Osteocyte (in vitro differentiated cells): Measurements from ENCODE around the gene SHC4. TPM values are rescaled to one million over a fixed set of nuclear protein-coding genes. Genes with fewer than 3 reads are reported as not detected.

Source experiments
- DNase-seq: peaks from one replicate; pipeline ENCODE4 v3.0.0; 2021; ENCODE audit warnings: mixed read lengths; ENCODE audit not compliant: unreplicated experiment; ENCODE audit errors: extremely low spot score
- H3K27ac Mint-ChIP-seq: one replicate; pipeline ENCODE4 v1.8.0; 2021; ENCODE audit warnings: mild to moderate bottlenecking, mixed read lengths; ENCODE audit not compliant: unreplicated experiment
- H3K27me3 Mint-ChIP-seq: one replicate; pipeline ENCODE4 v1.8.0; 2021; ENCODE audit warnings: mixed read lengths; ENCODE audit not compliant: unreplicated experiment
- H3K36me3 Mint-ChIP-seq: one replicate; pipeline ENCODE4 v1.8.0; 2021; ENCODE audit warnings: mixed read lengths; ENCODE audit not compliant: unreplicated experiment
- H3K4me1 Mint-ChIP-seq: one replicate; pipeline ENCODE4 v1.8.0; 2021; ENCODE audit warnings: mixed read lengths; ENCODE audit not compliant: unreplicated experiment
- H3K4me3 Mint-ChIP-seq: one replicate; pipeline ENCODE4 v1.8.0; 2021; ENCODE audit warnings: mild to moderate bottlenecking, moderate library complexity, mixed read lengths; ENCODE audit not compliant: unreplicated experiment
- H3K9me3 Mint-ChIP-seq: one replicate; pipeline ENCODE4 v1.8.0; 2021; ENCODE audit warnings: mixed read lengths; ENCODE audit not compliant: unreplicated experiment
- total RNA-seq: library from RNA; stranded (reverse); gene quantifications from 2 replicates; pipeline ENCODE4 v1.2.1, GENCODE V29; 2021
- TF ChIP-seq, protein P1 (sequence below): fragments of 200-600 bp; sonication (generic); IDR thresholded peaks from 2 replicates; pipeline ENCODE4 v1.5.0; 2021; ENCODE audit warnings: antibody characterized with exemption, mild to moderate bottlenecking, moderate library complexity

SHC4 gene
- total RNA-seq, 1 donor from 2014 or later = 4.2 TPM

DNA sequence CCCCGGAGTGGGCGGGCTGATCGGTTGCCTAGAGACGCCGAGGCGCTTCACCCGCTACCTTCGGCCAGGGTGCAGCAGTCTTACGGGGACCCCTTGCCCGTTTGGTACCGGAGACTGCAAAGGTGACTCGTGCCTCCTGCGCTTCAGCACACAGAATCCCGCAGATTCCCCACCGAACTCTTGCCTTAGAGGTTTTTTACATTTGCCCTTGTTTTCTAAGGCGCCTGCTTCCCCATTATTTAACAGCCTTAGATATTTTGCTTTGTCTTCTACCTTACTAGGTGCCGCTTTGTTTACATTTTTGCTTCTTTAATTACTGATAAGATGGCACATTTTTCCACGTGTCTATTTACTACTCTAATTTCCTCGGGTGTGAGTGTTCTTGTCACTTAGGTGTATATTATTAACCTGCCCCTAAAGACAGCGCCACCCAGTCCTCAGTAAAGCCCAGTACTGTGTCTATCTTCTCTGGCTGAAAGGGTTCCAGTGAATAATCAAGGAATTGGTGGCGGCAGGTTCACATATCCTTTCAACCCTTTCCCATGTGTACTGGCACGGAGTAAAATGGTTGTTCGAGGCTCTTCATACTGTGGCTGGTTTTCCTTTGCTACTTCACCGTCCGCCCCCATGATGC lies 152.3 kb downstream of the SHC4 start:
- H3K27ac Mint-ChIP-seq = peak overlapping the region; percentile 42
- H3K4me1 Mint-ChIP-seq = peaks cover 14% of the 10 kb centered on the region
- H3K36me3 Mint-ChIP-seq = no peaks in the 10 kb centered on the region
- TF ChIP-seq, protein P1, sequence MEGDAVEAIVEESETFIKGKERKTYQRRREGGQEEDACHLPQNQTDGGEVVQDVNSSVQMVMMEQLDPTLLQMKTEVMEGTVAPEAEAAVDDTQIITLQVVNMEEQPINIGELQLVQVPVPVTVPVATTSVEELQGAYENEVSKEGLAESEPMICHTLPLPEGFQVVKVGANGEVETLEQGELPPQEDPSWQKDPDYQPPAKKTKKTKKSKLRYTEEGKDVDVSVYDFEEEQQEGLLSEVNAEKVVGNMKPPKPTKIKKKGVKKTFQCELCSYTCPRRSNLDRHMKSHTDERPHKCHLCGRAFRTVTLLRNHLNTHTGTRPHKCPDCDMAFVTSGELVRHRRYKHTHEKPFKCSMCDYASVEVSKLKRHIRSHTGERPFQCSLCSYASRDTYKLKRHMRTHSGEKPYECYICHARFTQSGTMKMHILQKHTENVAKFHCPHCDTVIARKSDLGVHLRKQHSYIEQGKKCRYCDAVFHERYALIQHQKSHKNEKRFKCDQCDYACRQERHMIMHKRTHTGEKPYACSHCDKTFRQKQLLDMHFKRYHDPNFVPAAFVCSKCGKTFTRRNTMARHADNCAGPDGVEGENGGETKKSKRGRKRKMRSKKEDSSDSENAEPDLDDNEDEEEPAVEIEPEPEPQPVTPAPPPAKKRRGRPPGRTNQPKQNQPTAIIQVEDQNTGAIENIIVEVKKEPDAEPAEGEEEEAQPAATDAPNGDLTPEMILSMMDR = no peak
- H3K4me3 Mint-ChIP-seq = peak overlapping the region; percentile 90
- DNase-seq = no peak
- no peaks in the 10 kb centered on the region for H3K27me3 Mint-ChIP-seq
- H3K9me3 Mint-ChIP-seq = no peaks in the 10 kb centered on the region

DNA sequence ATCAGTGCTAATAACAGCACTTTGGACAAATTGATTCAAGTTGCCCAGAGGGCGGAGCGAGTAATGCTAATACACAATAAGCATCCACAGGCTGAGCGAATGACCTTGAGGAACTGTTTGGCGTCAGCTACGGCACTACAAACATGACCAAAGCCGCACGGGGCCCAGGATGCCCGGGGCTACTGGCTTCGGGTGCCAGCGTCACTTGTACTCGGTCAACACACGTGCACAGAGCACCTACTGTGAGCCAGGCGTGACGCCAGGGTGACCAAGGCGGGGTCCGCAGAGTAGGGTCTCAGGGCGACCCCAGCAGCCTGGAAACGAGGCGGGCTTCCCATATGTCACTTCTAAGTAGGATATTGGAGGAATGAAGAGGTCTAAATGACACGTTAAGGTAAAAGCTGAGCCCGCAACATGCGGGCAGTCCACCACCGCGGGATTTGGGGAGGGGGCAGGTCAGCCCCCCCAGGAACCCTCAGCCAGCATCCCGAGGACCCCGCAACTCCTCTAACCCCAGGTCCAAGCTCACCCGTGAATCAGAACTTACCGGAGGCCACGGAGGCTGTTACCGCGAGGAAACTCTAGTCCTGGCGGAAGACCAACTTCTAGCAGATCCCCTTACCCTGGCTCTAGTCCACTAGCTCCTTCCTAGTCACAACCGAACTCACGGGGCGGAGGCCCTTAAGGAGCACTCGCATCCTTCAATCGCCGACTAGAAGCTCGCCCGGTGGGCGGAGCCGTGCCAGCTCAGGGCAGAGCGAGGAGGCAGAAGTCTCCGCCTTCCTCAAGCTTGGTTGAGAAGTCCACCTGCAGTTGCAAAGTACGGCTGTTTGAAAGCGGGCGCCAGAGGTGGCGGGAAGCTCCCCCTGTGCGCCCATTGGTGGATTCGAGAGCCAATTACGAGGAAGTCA lies 153.1 kb downstream of the SHC4 start, which contains the start of gene CEP152:
TSS of gene CEP152 (minus strand) at position 656 of the 911 bp plus-strand sequence. CDS start 5,420 bp downstream, outside the sequence.
- Mint-ChIP-seq H3K4me3 (peak within 1 kb of the TSS; percentile 90), H3K27ac (peak within 1 kb of the TSS; percentile 88), H3K27me3 (no peaks in the 10 kb centered on the region), H3K9me3 (no peaks in the 10 kb centered on the region), H3K4me1 (peaks cover 22% of the 10 kb centered on the region), H3K36me3 (no peaks in the 10 kb centered on the region)
- DNase-seq = peak; percentile 99
- TF ChIP-seq, protein P1 = no peak

DNA sequence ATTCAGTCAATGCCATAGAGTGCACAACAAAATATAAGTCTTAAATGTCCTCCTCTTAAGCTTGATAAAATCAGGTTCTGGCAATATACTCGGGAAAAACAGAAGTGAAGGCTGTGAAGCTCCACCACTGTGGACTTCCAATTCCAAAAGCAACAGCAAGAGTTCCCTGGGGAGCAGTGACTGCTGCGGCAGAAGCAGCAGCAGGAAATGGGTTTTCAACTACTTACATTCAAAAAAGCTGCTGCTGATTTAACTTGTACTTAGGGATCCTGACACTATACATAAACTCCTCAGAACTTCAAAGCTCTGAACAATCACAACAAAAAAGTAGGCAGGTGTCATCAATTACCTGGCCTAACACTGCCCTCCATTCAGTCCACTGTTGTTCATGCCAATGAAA lies 157.6 kb downstream of the SHC4 start:
- H3K4me3 Mint-ChIP-seq = peak overlapping the region; percentile 52
- TF ChIP-seq, protein P1 = no peak
- no peaks in the 10 kb centered on the region for H3K27me3 Mint-ChIP-seq
- no peak for DNase-seq
- H3K9me3 Mint-ChIP-seq = no peaks in the 10 kb centered on the region
- H3K27ac Mint-ChIP-seq = peak overlapping the region; percentile 81
- peaks cover 52% of the 10 kb centered on the region for H3K4me1 Mint-ChIP-seq
- H3K36me3 Mint-ChIP-seq = no peaks in the 10 kb centered on the region

DNA sequence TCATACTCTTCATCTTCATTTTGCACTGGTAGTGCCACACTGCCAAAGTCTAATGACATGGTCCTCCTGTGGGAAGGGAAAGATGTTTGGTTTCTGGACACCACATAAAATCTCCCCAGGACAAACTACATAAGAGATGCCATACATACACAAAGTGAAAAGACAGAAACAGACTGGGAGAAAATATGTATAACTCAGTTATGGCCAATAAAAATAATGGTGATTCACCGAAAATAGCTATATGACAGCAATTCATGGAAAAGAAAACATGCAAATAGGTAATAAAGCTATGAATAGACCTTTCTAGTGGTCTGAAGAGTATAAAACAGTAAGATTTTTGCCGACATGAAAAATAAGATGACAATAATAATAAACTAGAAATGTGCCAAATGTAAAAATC lies 158.1 kb downstream of the SHC4 start:
- Mint-ChIP-seq H3K36me3 (no peaks in the 10 kb centered on the region), H3K4me1 (peaks cover 57% of the 10 kb centered on the region), H3K4me3 (peak overlapping the region; percentile 52), H3K27me3 (no peaks in the 10 kb centered on the region), H3K9me3 (no peaks in the 10 kb centered on the region), H3K27ac (peak overlapping the region; percentile 81)
- TF ChIP-seq, protein P1 = no peak
- no peak for DNase-seq

DNA sequence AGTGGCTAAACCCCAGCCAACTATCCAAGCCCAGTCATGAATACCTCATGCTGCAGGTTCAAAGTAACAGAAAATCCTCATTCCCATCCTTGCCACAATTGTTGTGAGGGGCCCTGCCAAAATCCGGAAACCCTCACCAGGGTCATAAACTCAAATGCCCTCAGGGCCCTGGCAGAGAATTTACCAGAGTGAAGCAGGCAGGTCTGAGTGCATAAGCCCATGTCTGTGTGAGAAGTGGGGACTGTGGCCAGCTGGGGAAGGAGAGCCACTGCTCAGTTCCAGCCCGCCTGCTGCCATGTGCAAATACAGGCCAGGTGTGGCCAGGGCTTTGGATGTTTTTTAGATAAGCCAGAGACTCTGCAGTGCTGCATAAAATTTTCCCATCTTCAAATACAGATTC lies 159.8 kb downstream of the SHC4 start:
- Mint-ChIP-seq H3K36me3 (no peaks in the 10 kb centered on the region), H3K27ac (peak overlapping the region; percentile 48), H3K4me3 (no peak overlapping the region), H3K9me3 (no peaks in the 10 kb centered on the region), H3K4me1 (peaks cover 50% of the 10 kb centered on the region), H3K27me3 (no peaks in the 10 kb centered on the region)
- TF ChIP-seq, protein P1 = no peak
- no peak for DNase-seq
